SK-N-SH (cell line): Measurements from ENCODE around the gene XIRP2. TPM values are rescaled to one million over a fixed set of nuclear protein-coding genes. Genes with fewer than 3 reads are reported as not detected.
A peak's percentile ranks its signal among the peaks of the same experiment; 100 is the strongest.

Experiments
- CTCF ChIA-PET: fragments of 300-600, 350-600 bp; formaldehyde crosslinking; extraction: SDS; loops from one replicate; lab custom pipeline; 2021; lab: Yijun Ruan, JAX
- POLR2A ChIA-PET: fragments of 350-600 bp; sonication (Branson Sonifier 250); formaldehyde crosslinking; extraction: SDS; loops from one replicate; lab custom pipeline; 2020; ENCODE audit warnings: antibody characterized with exemption, inconsistent platforms; lab: Yijun Ruan, JAX
- DNase-seq: peaks from one replicate; pipeline ENCODE4 v3.0.0; 2012
- H2AFZ ChIP-seq: fragments of 200-600 bp; sonication (generic); 2 replicates; pipeline ENCODE4 v1.8.1; 2016; ENCODE audit warnings: antibody characterized with exemption, mild to moderate bottlenecking, low read depth
- H3F3A ChIP-seq: fragments of 200-600 bp; sonication (generic); replicated peaks from 2 replicates; pipeline ENCODE3; 2016; ENCODE audit warnings: antibody characterized with exemption, mild to moderate bottlenecking; ENCODE audit not compliant: insufficient read depth
- H3K27ac ChIP-seq, 2 experiments: fragments of 200-500 bp in 1 of 2; fragments of 200-600 bp in 1 of 2; sonication (Bioruptor generic) in 1 of 2; sonication (generic), shearing (Covaris generic) in 1 of 2; 2 replicates each; pipeline versions ENCODE4 v1.5.1 to v1.6.1; 2014 to 2016; ENCODE audit warnings: low read depth in 2 of 2, inconsistent platforms in 1 of 2, low read length in 1 of 2, mild to moderate bottlenecking in 1 of 2, mixed read lengths in 1 of 2
- H3K27me3 ChIP-seq: fragments of 200-600 bp; sonication (generic), shearing (Covaris generic); 2 replicates; pipeline ENCODE4 v1.6.1; 2016; ENCODE audit warnings: mixed run types; ENCODE audit not compliant: insufficient read depth
- H3K36me3 ChIP-seq, 2 experiments: fragments of 200-500 bp in 1 of 2; fragments of 200-600 bp in 1 of 2; sonication (Bioruptor generic) in 1 of 2; sonication (generic) in 1 of 2; replicated peaks in 1 of 2; 2 replicates each; pipeline versions ENCODE3 to v1.5.1; 2014 to 2016; ENCODE audit warnings: low read length in 1 of 2, mild to moderate bottlenecking in 1 of 2; ENCODE audit not compliant: insufficient read depth in 2 of 2, control insufficient read depth in 1 of 2
- H3K4me1 ChIP-seq, 2 experiments: fragments of 200-500 bp in 1 of 2; fragments of 200-600 bp in 1 of 2; sonication (Bioruptor generic) in 1 of 2; sonication (generic), shearing (Covaris generic) in 1 of 2; 2 replicates each; pipeline versions ENCODE4 v1.5.1 to v1.6.1; 2014 to 2016; ENCODE audit warnings: low read depth in 1 of 2, low read length in 1 of 2, mixed run types in 1 of 2; ENCODE audit not compliant: insufficient read depth in 2 of 2, control insufficient read depth in 1 of 2
- H3K4me2 ChIP-seq: fragments of 200-600 bp; sonication (generic), shearing (Covaris generic); 2 replicates; pipeline ENCODE4 v1.6.1; 2017; ENCODE audit warnings: mixed run types
- H3K4me3 ChIP-seq, 2 experiments: fragments of 200-500 bp in 1 of 2; fragments of 200-600 bp in 1 of 2; sonication (Bioruptor generic) in 1 of 2; sonication (generic), shearing (Covaris generic) in 1 of 2; 2 replicates each; pipeline versions ENCODE4 v1.5.1 to v1.8.1; 2014 to 2016; ENCODE audit warnings: low read depth in 2 of 2, inconsistent platforms in 1 of 2, low read length in 1 of 2, mild to moderate bottlenecking in 1 of 2, mixed read lengths in 1 of 2, moderate library complexity in 1 of 2
- H3K79me2 ChIP-seq: fragments of 200-600 bp; sonication (generic); 2 replicates; pipeline ENCODE4 v1.8.1; 2017; ENCODE audit warnings: mild to moderate bottlenecking; ENCODE audit not compliant: insufficient read depth
- H3K9ac ChIP-seq: fragments of 200-600 bp; sonication (generic); 2 replicates; pipeline ENCODE4 v1.6.1; 2017; ENCODE audit warnings: mixed run types
- H3K9me2 ChIP-seq: fragments of 200-600 bp; sonication (generic); 2 replicates; pipeline ENCODE4 v1.6.1; 2017; ENCODE audit warnings: mixed run types
- H3K9me3 ChIP-seq: fragments of 200-600 bp; sonication (generic); 2 replicates; pipeline ENCODE4 v1.6.1; 2017; ENCODE audit warnings: mixed run types, mild to moderate bottlenecking, moderate library complexity
- H4K20me1 ChIP-seq: fragments of 200-600 bp; sonication (generic); 2 replicates; pipeline ENCODE4 v1.6.1; 2017; ENCODE audit warnings: mild to moderate bottlenecking, mixed run types; ENCODE audit not compliant: insufficient read depth
- FOSL2 ChIP-seq: IDR thresholded peaks from 2 replicates; pipeline ENCODE4 v1.4.0; 2012; ENCODE audit warnings: low read depth, mild to moderate bottlenecking, moderate library complexity, borderline replicate concordance
- FOXM1 ChIP-seq: IDR thresholded peaks from 2 replicates; pipeline ENCODE4 v1.4.0; 2012; ENCODE audit warnings: low read depth, mild to moderate bottlenecking
- GABPA ChIP-seq: IDR thresholded peaks from 2 replicates; pipeline ENCODE4 v1.4.0; 2012; ENCODE audit warnings: low read depth, mild to moderate bottlenecking
- GATA2 ChIP-seq: sonication (generic); formaldehyde crosslinking; IDR thresholded peaks from 2 replicates; pipeline ENCODE4 v1.5.0; 2020; ENCODE audit warnings: mild to moderate bottlenecking, missing genetic modification reagents
- MXI1 ChIP-seq: IDR thresholded peaks from 2 replicates; pipeline ENCODE4 v1.6.1; 2012; ENCODE audit warnings: mild to moderate bottlenecking, low read depth, low read length, improper control_type of control experiment
- RAD21 ChIP-seq: IDR thresholded peaks from 2 replicates; pipeline ENCODE4 v1.6.1; 2012; ENCODE audit warnings: mild to moderate bottlenecking, low read length
- RXRA ChIP-seq: IDR thresholded peaks from 2 replicates; pipeline ENCODE4 v1.4.0; 2012; ENCODE audit warnings: low read depth, mild to moderate bottlenecking, borderline replicate concordance
- ZBTB33 ChIP-seq: IDR thresholded peaks from 2 replicates; pipeline ENCODE4 v1.4.0; 2012; ENCODE audit warnings: low read depth, borderline replicate concordance
- WGBS: methylation state at CpG from one replicate; pipeline ENCODE4 v1.1.6; 2017; ENCODE audit warnings: low lambda C conversion rate; 5-methylcytosine and 5-hydroxymethylcytosine counted together
- polyA plus RNA-seq, 3 experiments: library from polyadenylated mRNA; depleted of rRNA; stranded (reverse); fragments of >200 nt; gene quantifications; 2 replicates each; pipeline ENCODE4 v1.2.3, GENCODE V29; 2012
- TF ChIP-seq, protein P1 (sequence below): IDR thresholded peaks from 2 replicates; pipeline ENCODE4 v1.4.0; 2012; ENCODE audit warnings: low read depth

XIRP2 gene
- polyA plus RNA-seq, 1 of the 3 experiments (the other 2 are of a cell fraction) = 0.02 TPM

GRCh38 chr2:167293172-167293781 is 405.0 kb downstream of the XIRP2 start:
- peaks cover 8% of the 10 kb centered on the region; the same call in 1 of the 2 replicates for H3K27me3 ChIP-seq
- no peak for DNase-seq
- peaks cover 3% of the 10 kb centered on the region for H3F3A ChIP-seq
- ChIA-PET POLR2A (no interaction called here), CTCF (interaction anchor here (1.1 to 3.8 kb wide), 7 partner anchors 24 to 826 kb away, joined by 3 to 24 read pairs (median 4); no protein-coding TSS in a partner anchor)
- 0 out of 2 replicates have a peak, but pooled peaks cover 3% of the 10 kb centered on the region for H3K9me2 ChIP-seq
- H3K36me3 ChIP-seq = no peaks in the 10 kb centered on the region
- H3K4me1 ChIP-seq = peaks cover 0 to 14% of the 10 kb centered on the region in 2 experiments; a peak in 2 of 4 replicates
- H4K20me1 ChIP-seq = no peaks in the 10 kb centered on the region
- H3K4me2 ChIP-seq = peak overlapping the region; percentile 98
- peak overlapping the region; percentile 71 to 88 for H3K4me3 ChIP-seq
- H3K9ac ChIP-seq = no peak overlapping the region
- WGBS = 3% methylated on average over 29 of the region's 68 CpGs
- H3K79me2 ChIP-seq = no peaks in the 10 kb centered on the region
- peak overlapping the region; percentile 93 for H2AFZ ChIP-seq
- H3K9me3 ChIP-seq = no peaks in the 10 kb centered on the region
- peak overlapping the region in 1 of 2 experiments; percentile 74; a peak in 2 of 4 replicates for H3K27ac ChIP-seq
- TF ChIP-seq, protein P1, sequence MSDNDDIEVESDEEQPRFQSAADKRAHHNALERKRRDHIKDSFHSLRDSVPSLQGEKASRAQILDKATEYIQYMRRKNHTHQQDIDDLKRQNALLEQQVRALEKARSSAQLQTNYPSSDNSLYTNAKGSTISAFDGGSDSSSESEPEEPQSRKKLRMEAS = no peak
- TF ChIP-seq GABPA = no peak
- no peak for TF ChIP-seq ZBTB33
- TF ChIP-seq RXRA = no peak
- TF ChIP-seq FOXM1 = no peak
- TF ChIP-seq MXI1 = peak; percentile 78; the same call in 1 of the 2 replicates

DNA sequence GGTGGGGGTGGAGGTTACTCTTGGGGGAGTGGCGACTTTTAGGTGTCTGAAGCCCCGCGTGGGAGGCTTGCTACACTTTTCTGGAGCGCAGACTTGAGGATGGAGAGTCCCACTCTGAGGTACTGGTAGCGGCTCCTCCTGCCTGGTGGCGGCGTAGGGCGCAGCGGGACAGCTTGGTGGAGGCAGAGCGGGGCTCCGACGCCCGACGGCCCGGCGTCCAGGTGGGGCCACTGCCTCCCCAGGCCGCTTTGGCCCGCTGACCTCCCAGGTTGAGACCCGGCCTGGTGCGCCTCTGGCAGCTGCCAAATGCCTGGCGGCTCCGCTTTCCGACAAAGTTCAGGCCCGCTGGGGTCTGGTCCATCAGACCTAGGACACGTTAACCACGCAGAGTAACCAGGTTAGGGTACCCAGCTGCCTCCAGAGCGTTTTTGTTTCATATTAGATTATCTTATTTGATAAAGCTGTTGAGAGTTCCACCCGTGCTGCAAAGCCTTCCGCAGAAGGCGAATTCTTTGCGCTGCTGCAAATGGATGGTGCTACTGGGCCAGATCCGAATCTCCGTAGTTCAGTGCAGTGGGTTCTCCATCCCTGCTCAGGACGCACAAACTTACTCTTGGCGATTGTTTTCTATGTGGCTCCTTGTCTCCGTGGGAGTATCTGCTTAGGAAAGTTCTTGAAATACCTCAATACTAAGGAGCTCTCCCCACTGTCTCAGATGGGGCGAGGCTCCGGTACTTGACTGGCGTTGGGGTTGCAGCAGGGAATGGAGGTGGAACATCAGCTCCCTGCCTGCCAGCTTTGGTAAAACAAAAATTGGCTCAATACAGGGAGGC is 405.9 kb downstream of the XIRP2 start:
- Histone ChIP-seq H3K9me3 (no peaks in the 10 kb centered on the region), H2AFZ (peak overlapping the region; percentile 93; the same call in 1 of the 2 replicates), H3K9ac (no peak overlapping the region), H3F3A (peaks cover 3% of the 10 kb centered on the region), H3K27me3 (peaks cover 8% of the 10 kb centered on the region; the same call in 1 of the 2 replicates)
- peak; percentile 9; the same call in 1 of the 2 replicates for TF ChIP-seq RAD21
- no peak for TF ChIP-seq FOSL2
- TF ChIP-seq GATA2 = peak; percentile 9; the same call in 1 of the 2 replicates
- TF ChIP-seq, all 33 proteins: peak for 2
- Histone ChIP-seq H3K4me1 (peaks cover 0 to 14% of the 10 kb centered on the region in 2 experiments; a peak in 2 of 4 replicates), H3K9me2 (0 out of 2 replicates have a peak, but pooled peaks cover 3% of the 10 kb centered on the region), H3K36me3 (no peaks in the 10 kb centered on the region), H4K20me1 (no peaks in the 10 kb centered on the region), H3K4me2 (peak overlapping the region; percentile 98), H3K27ac (no peak overlapping the region), H3K4me3 (peak overlapping the region; percentile 71 to 88; a peak in 3 of 4 replicates), H3K79me2 (no peaks in the 10 kb centered on the region)
- WGBS = 12% methylated on average over 29 of the region's 39 CpGs
- POLR2A ChIA-PET = no interaction called here
- CTCF ChIA-PET = interaction anchor here (1.1 to 3.8 kb wide), 7 partner anchors 15 to 825 kb away, joined by 3 to 24 read pairs (median 4); no protein-coding TSS in a partner anchor
- DNase-seq = peak; percentile 67
